ENCODE data around the gene ROBO1. TPM values are rescaled to one million over a fixed set of nuclear protein-coding genes. Genes with fewer than 3 reads are reported as not detected.

Gene ROBO1
- total and polyA plus RNA-seq, 2 of the 8 experiments (the other 6 are each of a cell fraction or from before 2014, with no cell fraction given), result 51.4 to 91.0 TPM

DNA sequence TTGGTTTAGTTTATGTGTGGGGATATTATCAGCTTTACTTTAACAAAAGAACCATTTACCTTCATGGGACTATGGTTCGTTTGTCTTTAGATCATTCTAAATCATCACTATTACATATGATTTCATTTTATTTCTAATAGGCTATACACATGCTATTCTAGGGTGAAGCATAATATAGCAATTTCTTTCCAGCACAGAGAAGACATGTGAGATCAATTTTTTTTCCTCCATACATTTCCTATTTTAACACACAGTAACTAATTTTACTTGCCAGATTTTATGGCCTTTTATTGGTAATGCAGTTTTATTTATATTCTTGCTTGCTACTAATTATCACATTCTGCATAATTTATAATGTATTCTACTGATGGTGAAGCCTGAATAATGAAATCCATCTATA, 287.1 kb downstream of the ROBO1 start:
- no peak overlapping the region for H3K56ac ChIP-seq (replicated peaks; ENCODE audit: insufficient read length, low read depth, low read length)
- no peaks in the 10 kb centered on the region for H4K20me1 ChIP-seq (replicated peaks in 1 of 2; ENCODE audit: control insufficient read depth in 1 of 2, insufficient read depth in 2 of 2, low read length in 2 of 2)
- no peak overlapping the region for H3K18ac ChIP-seq (ENCODE audit: extremely low read depth, low read length)
- H3K4me2 ChIP-seq (ENCODE audit: insufficient read depth in 1 of 2, low read depth in 2 of 2, low read length in 2 of 2), result no peak overlapping the region
- H3K4me3 ChIP-seq (ENCODE audit: extremely low read depth in 1 of 4, insufficient read depth in 2 of 4, low read depth in 3 of 4, low read length in 4 of 4), result no peak overlapping the region
- H3K9me3 ChIP-seq (ENCODE audit: insufficient read depth in 2 of 2, low read depth in 1 of 2, low read length in 1 of 2), result no peaks in the 10 kb centered on the region
- H2BK120ac ChIP-seq (replicated peaks; ENCODE audit: low read depth, low read length), result no peak overlapping the region
- FAIRE-seq, result no peak
- no peak overlapping the region for H3K27ac ChIP-seq (ENCODE audit: low read depth, low read length)
- H4K8ac ChIP-seq (ENCODE audit: extremely low read depth, insufficient read depth, low read length), result no peak overlapping the region
- no peak overlapping the region for H3K4ac ChIP-seq (replicated peaks; ENCODE audit: insufficient read length, low read depth, low read length)
- no peak overlapping the region for H2BK5ac ChIP-seq (ENCODE audit: low read depth, low read length)
- no peak overlapping the region for H4K91ac ChIP-seq (replicated peaks; ENCODE audit: insufficient read length, low read length)
- ChIA-PET CTCF (ENCODE audit: partially characterized antibody) (interaction anchor here (1.2 kb wide), 1 partner anchor 11 kb away, joined by 3 read pairs; no protein-coding TSS in a partner anchor), POLR2A (ENCODE audit: partially characterized antibody) (no interaction called here)
- H3K79me2 ChIP-seq (ENCODE audit: control insufficient read depth in 1 of 2, insufficient read depth in 2 of 2, low read length in 2 of 2), result no peaks in the 10 kb centered on the region
- H3K23ac ChIP-seq (ENCODE audit: insufficient read length), result no peak overlapping the region
- 75% methylated on average over 1 of the region's 1 CpG; no CpG with 5 or more reads in 1 of the 2 experiments for WGBS, 2 experiments (ENCODE audit: extremely low coverage in 1 of 2, insufficient coverage in 1 of 2, insufficient read length in 1 of 2, insufficient replicate concordance in 2 of 2, low coverage in 1 of 2, low lambda C conversion rate in 2 of 2, missing lambda C conversion rate in 1 of 2)
- no peak overlapping the region for H2BK12ac ChIP-seq (ENCODE audit: low read depth, low read length)
- no peaks in the 10 kb centered on the region for H3K79me1 ChIP-seq (ENCODE audit: low read depth, low read length)
- H2AFZ ChIP-seq (ENCODE audit: low read length), result no peak overlapping the region
- H2BK20ac ChIP-seq (ENCODE audit: low read length), result no peak overlapping the region
- H3K36me3 ChIP-seq (ENCODE audit: control insufficient read depth in 2 of 4, insufficient read depth in 4 of 4, low read length in 3 of 4), result no peaks in the 10 kb centered on the region
- H3K27me3 ChIP-seq (replicated peaks in 1 of 4; ENCODE audit: control insufficient read depth in 3 of 4, extremely low read depth in 1 of 4, insufficient read depth in 3 of 4, low read length in 3 of 4), result no peaks in the 10 kb centered on the region
- H2AK5ac ChIP-seq (ENCODE audit: low read depth, low read length), result no peak overlapping the region
- no peak overlapping the region for H2BK15ac ChIP-seq (ENCODE audit: low read length)
- no peak for DNase-seq (ENCODE audit: low read depth in 1 of 2, low spot score in 2 of 2)
- no peaks in the 10 kb centered on the region for H3K23me2 ChIP-seq (ENCODE audit: low read depth, low read length)
- H3K9ac ChIP-seq (replicated peaks in 1 of 4; ENCODE audit: extremely low read depth in 1 of 4, low read depth in 3 of 4, low read length in 3 of 4), result no peak overlapping the region
- H3K14ac ChIP-seq (ENCODE audit: insufficient read length), result no peak overlapping the region
- H4K5ac ChIP-seq (ENCODE audit: insufficient read length, low read depth, low read length), result no peak overlapping the region
- H3K4me1 ChIP-seq (replicated peaks in 1 of 4; ENCODE audit: control insufficient read depth in 3 of 4, insufficient read depth in 4 of 4, low read length in 3 of 4), result 0 out of 7 replicates have a peak, but pooled peaks cover 0 to 3% (median 0%) of the 10 kb centered on the region in 4 experiments
- TF ChIP-seq SIX5 (IDR thresholded peaks at IDR 0.05; ENCODE audit: low read depth, low read length) (no peak), CTBP2 (IDR thresholded peaks at IDR 0.05; ENCODE audit: borderline replicate concordance, insufficient read depth, insufficient read length, low read length) (no peak), KDM1A (IDR thresholded peaks at IDR 0.05; ENCODE audit: borderline replicate concordance, low read length) (no peak), CBX5 (IDR thresholded peaks at IDR 0.05; ENCODE audit: low read depth, low read length) (no peak), POLR2AphosphoS5 (IDR thresholded peaks at IDR 0.05; ENCODE audit: low read depth, low read length) (no peak), POLR2A (IDR thresholded peaks at IDR 0.05; ENCODE audit: control extremely low read depth in 1 of 2, low read depth in 2 of 2, low read length in 2 of 2) (no peak), JUND (IDR thresholded peaks at IDR 0.05; ENCODE audit: low read length) (no peak), BACH1 (IDR thresholded peaks at IDR 0.05; ENCODE audit: low read length) (no peak), EP300 (IDR thresholded peaks at IDR 0.05; ENCODE audit: borderline replicate concordance in 1 of 2, low read depth in 2 of 2, low read length in 2 of 2) (no peak), RNF2 (IDR thresholded peaks at IDR 0.05; ENCODE audit: borderline replicate concordance, low read depth, low read length, missing control alignments, poor library complexity, severe bottlenecking) (no peak), RFX5 (IDR thresholded peaks at IDR 0.05; ENCODE audit: borderline replicate concordance, low read depth, low read length) (no peak), RXRA (IDR thresholded peaks at IDR 0.05; ENCODE audit: insufficient read depth, low read depth, low read length) (no peak), HDAC6 (IDR thresholded peaks at IDR 0.05; ENCODE audit: low read depth, low read length) (no peak)
- TF ChIP-seq, protein P1, sequence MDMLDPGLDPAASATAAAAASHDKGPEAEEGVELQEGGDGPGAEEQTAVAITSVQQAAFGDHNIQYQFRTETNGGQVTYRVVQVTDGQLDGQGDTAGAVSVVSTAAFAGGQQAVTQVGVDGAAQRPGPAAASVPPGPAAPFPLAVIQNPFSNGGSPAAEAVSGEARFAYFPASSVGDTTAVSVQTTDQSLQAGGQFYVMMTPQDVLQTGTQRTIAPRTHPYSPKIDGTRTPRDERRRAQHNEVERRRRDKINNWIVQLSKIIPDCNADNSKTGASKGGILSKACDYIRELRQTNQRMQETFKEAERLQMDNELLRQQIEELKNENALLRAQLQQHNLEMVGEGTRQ (IDR thresholded peaks at IDR 0.05; ENCODE audit: low read length), result no peak
